Measurements from ENCODE around the gene CELF4.

Gene CELF4

GRCh38 chr18:37249171-37249886 lies 316.3 kb downstream of the CELF4 start:
- no peak for DNase-seq

GRCh38 chr18:37248281-37248680 lies 317.3 kb downstream of the CELF4 start:
- DNase-seq, result no peak

- DNase-seq, result no peak
Measured at GRCh38 chr18:37247497-37248161, 318.0 kb downstream of the CELF4 start.

- no peak for DNase-seq
Measured at GRCh38 chr18:37246779-37247340, 318.7 kb downstream of the CELF4 start.

- DNase-seq, result no peak
Measured at GRCh38 chr18:37244618-37245017, 321.0 kb downstream of the CELF4 start.

GRCh38 chr18:37243741-37244140 lies 321.9 kb downstream of the CELF4 start:
- DNase-seq, result no peak

GRCh38 chr18:37242826-37243560 lies 322.6 kb downstream of the CELF4 start:
- DNase-seq, result no peak

- DNase-seq, result no peak
Measured at GRCh38 chr18:37242091-37242490, 323.5 kb downstream of the CELF4 start.

GRCh38 chr18:37238282-37239108 lies 327.1 kb downstream of the CELF4 start:
- no peak for DNase-seq

- DNase-seq, result no peak
Measured at GRCh38 chr18:37235583-37235982, 330.0 kb downstream of the CELF4 start.

- DNase-seq, result no peak
Measured at GRCh38 chr18:37231251-37231650, 334.3 kb downstream of the CELF4 start.

- DNase-seq, result no peak
Measured at GRCh38 chr18:37230768-37231167, 334.8 kb downstream of the CELF4 start.

- no peak for DNase-seq
Measured at GRCh38 chr18:37225279-37225678, 340.3 kb downstream of the CELF4 start.

GRCh38 chr18:37222999-37223378 lies 342.6 kb downstream of the CELF4 start:
- no peak for DNase-seq

GRCh38 chr18:37222354-37222998 lies 343.1 kb downstream of the CELF4 start:
- DNase-seq, result no peak

- no peak for DNase-seq
Measured at GRCh38 chr18:37219257-37219656, 346.3 kb downstream of the CELF4 start.

GRCh38 chr18:37218022-37218590 lies 347.5 kb downstream of the CELF4 start:
- no peak for DNase-seq

- no peak for DNase-seq
Measured at GRCh38 chr18:37210781-37211180, 354.8 kb downstream of the CELF4 start.

GRCh38 chr18:37207343-37207742 lies 358.3 kb downstream of the CELF4 start:
- no peak for DNase-seq

- DNase-seq, result no peak
Measured at GRCh38 chr18:37199741-37200140, 365.9 kb downstream of the CELF4 start.
